Fibroblast of mammary gland (primary cell): ENCODE data around the gene NR1I2.

Source experiments
- DNase-seq: peaks from one replicate; pipeline ENCODE4 v3.0.0-alpha.2; 2010; ENCODE audit warnings: low read depth
- H3K4me3 ChIP-seq: 2 replicates; pipeline ENCODE4 v1.5.1; 2011; ENCODE audit warnings: low read depth, mild to moderate bottlenecking, low read length, moderate library complexity; ENCODE audit not compliant: control insufficient read depth
- CTCF ChIP-seq: conservative IDR thresholded peaks from 2 replicates; pipeline ENCODE4 v1.5.1; 2011; ENCODE audit warnings: low read depth, low read length, inconsistent platforms; ENCODE audit not compliant: control insufficient read depth, insufficient read depth

The NR1I2 gene

DNA sequence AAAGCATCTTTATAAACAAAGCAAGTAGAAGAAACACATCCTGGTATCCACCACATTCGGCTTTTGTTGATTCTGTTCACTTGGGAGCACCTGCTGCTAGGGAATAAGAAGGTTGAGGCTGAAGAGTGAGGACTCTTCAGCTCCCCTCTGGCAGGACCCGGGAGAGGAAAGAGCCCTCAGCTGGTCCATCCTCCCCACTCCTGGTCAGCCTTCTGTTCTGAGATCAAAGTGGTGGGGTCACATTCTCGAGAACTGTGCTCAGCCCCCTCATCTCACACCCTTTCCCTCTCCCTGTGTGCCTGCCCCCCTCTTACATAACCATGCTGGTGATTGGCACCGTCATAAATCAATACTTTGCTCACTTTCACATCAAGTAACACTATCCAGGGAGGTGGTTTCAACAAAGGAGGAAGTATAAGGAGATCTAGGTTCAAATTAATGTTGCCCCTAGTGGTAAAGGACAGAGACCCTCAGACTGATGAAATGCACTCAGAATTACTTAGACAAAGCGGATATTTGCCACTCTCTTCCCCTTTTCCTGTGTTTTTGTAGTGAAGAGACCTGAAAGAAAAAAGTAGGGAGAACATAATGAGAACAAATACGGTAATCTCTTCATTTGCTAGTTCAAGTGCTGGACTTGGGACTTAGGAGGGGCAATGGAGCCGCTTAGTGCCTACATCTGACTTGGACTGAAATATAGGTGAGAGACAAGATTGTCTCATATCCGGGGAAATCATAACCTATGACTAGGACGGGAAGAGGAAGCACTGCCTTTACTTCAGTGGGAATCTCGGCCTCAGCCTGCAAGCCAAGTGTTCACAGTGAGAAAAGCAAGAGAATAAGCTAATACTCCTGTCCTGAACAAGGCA, at the start of gene NR1I2:
NR1I2 (plus strand) TSS at position 772 of the 869 bp plus-strand sequence.
- H3K4me3 ChIP-seq: no peak within 1 kb of the TSS
- no peak for DNase-seq
- no peak for TF ChIP-seq CTCF

DNA sequence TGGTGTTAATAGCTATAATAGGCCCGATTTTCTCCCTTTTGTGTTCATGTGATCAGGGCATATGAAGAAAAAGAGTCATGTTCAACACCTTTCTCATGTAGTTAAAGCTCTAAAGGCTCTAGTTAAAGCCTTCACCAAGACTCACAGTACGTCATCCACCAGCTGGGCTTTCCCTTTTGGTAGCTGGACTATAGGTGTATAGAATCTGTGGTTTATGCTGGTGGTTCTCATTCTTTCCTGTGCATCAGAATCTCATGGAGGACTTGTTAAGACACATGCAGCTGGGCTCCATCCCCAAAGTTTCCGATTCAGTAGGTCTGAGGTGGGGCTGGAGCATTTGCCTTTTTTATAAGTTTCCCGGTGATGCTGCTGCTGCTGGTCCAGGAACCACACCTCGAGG, 48.1 kb upstream of the NR1I2 start:
- H3K4me3 ChIP-seq: no peak overlapping the region
- no peak for DNase-seq
- TF ChIP-seq CTCF: no peak

DNA sequence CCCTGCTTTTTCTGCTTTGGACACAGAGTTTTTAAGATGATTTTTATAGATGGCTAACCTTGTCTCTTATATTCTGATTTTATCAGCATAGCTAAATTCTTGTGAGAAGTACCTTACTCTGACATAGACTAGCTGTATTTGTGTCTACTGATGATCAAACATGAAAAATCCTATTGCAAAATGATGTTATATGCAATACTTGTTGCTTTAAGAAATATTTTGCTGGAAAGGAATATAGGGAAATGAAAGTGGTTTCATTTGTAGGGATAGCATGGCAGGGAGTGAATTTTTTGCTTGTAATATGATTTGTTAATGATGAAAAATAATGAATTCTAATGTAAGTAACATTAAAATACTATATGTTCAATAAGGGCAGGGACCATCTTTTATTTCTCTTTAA, 43.2 kb upstream of the NR1I2 start:
- no peak for TF ChIP-seq CTCF
- DNase-seq: no peak
- no peak overlapping the region for H3K4me3 ChIP-seq

DNA sequence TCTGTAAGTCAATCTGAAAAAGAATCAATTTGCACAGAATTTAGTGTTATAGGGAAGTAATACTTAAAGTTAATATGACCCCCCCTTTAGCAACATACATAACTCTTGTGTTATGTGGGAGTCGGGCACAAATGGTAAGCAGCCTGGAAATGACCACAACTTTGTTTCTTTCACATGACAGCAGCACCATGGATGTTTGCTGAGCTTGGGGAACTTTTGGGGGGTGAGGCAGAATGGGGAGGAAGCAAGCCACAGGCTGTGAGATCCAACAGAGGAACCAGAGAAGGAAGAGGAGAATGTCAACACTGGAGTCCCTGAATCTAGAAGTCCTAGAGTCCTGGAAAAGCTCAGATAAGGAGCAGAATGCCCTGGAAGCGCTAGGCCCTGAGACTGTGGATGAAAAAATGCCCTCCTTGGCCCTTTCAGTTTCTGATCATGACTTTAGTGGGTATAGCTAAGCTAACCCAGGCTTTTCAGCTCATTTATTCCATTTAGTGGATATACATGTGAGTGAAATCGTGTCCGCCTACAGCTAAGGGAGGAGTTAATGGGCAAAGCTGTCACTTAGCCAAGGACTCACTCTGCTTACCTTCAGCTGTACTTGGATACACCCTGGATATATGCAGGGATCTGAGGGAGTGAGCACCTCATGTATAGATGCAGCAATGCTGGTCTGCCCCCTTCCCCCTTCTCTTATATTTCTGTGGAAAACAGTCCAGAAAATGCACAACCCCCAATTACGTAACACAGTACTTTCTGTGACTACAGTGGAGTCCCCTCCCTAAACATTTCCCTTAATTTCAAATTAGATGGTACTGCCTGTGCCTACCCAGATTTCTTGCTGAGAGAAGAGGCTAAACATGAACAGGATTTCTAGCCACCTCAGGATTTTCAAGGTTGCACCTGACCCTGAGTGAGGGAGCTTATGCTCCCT, 40.0 kb upstream of the NR1I2 start:
- no peak overlapping the region for H3K4me3 ChIP-seq
- no peak for DNase-seq
- TF ChIP-seq CTCF: no peak

- no peak for DNase-seq
- no peak overlapping the region for H3K4me3 ChIP-seq
- no peak for TF ChIP-seq CTCF
Observed at GRCh38 chr3:119743921-119744320, 38.0 kb upstream of the NR1I2 start.

DNA sequence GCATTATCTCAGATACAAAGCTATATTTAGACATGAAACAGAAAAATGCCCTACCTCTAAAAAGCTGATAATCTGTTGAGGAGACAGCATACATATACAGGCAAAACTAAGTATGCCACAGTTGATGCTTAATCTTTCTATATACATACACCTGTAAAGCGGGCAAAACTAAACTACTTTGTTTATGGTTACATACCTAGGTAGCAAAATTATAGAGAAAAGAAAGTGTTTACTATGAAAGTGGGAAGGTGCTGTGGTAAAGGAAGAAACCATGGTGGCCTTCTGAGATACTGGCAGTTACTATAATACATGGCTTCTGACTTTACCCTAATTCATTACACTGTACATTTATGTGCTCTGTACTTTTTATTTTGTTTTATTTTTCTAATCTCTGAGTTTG, 36.0 kb upstream of the NR1I2 start:
- DNase-seq: no peak
- H3K4me3 ChIP-seq: no peak overlapping the region
- TF ChIP-seq CTCF: no peak
